Caco-2 (cell line): ENCODE measurements around the gene ADARB2. TPM values are rescaled to one million over a fixed set of nuclear protein-coding genes. Genes with fewer than 3 reads are reported as not detected.

ENCODE experiments used
- BruUV-seq: library from RNA; stranded (reverse); fragments of 400-500 nt; replicated peaks from 2 replicates; lab custom pipeline; 2021; lab: Mats Ljungman, UMichigan
- CTCF ChIA-PET: fragments of 300-600 bp; sonication (Branson Sonifier 250); formaldehyde crosslinking; loops from one replicate; lab custom pipeline; 2022; ENCODE audit warnings: antibody characterized with exemption; lab: Charles Lee
- POLR2A ChIA-PET: fragments of 300-600 bp; sonication (Branson Sonifier 250); formaldehyde crosslinking; loops from one replicate; lab custom pipeline; 2022; ENCODE audit warnings: antibody characterized with exemption; lab: Charles Lee
- DNase-seq, 2 experiments: peaks; one replicate each; pipeline versions ENCODE4 v3.0.0 to v3.0.0-alpha.2; 2020 to 2022
- H3K27me3 ChIP-seq: replicated peaks from 2 replicates; pipeline ENCODE4 v1.6.0; 2011; ENCODE audit warnings: low read length; ENCODE audit not compliant: control insufficient read depth, insufficient read depth
- H3K36me3 ChIP-seq: 2 replicates; pipeline ENCODE4 v1.5.1; 2011; ENCODE audit warnings: low read length; ENCODE audit not compliant: control insufficient read depth, insufficient read depth
- H3K4me1 ChIP-seq: fragments of 250-450 bp; sonication (Bioruptor Pico); 2 replicates; pipeline ENCODE4 v1.5.1; 2020; ENCODE audit warnings: mild to moderate bottlenecking
- H3K4me3 ChIP-seq: 2 replicates; pipeline ENCODE4 v1.5.1; 2011; ENCODE audit warnings: low read depth, mild to moderate bottlenecking, control low read depth, low read length
- H3K9me3 ChIP-seq: fragments of 250-450 bp; sonication (Bioruptor Pico); 2 replicates; pipeline ENCODE4 v1.5.1; 2020; ENCODE audit warnings: mild to moderate bottlenecking, moderate library complexity
- H3K27ac Mint-ChIP-seq: one replicate; pipeline ENCODE4 v1.8.0; 2022; ENCODE audit warnings: mixed read lengths; ENCODE audit not compliant: unreplicated experiment
- H3K27me3 Mint-ChIP-seq: one replicate; pipeline ENCODE4 v1.8.0; 2022; ENCODE audit warnings: mixed read lengths; ENCODE audit not compliant: insufficient read depth, unreplicated experiment
- H3K36me3 Mint-ChIP-seq: one replicate; pipeline ENCODE4 v1.8.0; 2022; ENCODE audit warnings: mild to moderate bottlenecking, mixed read lengths; ENCODE audit not compliant: insufficient read depth, unreplicated experiment
- H3K4me1 Mint-ChIP-seq: one replicate; pipeline ENCODE4 v1.8.0; 2022; ENCODE audit warnings: low read depth, mixed read lengths; ENCODE audit not compliant: unreplicated experiment
- H3K4me3 Mint-ChIP-seq: one replicate; pipeline ENCODE4 v1.8.0; 2022; ENCODE audit warnings: mild to moderate bottlenecking, moderate library complexity, mixed read lengths; ENCODE audit not compliant: unreplicated experiment
- H3K9me3 Mint-ChIP-seq: one replicate; pipeline ENCODE4 v1.8.0; 2022; ENCODE audit warnings: mixed read lengths; ENCODE audit not compliant: unreplicated experiment
- CTCF ChIP-seq, 2 experiments: fragments of 200-600 bp in 1 of 2; IDR thresholded peaks; 1 replicate in 1 of 2; 2 replicates in 1 of 2; pipeline versions ENCODE4 v1.5.1 to v1.8.0; 2011 to 2022; ENCODE audit warnings: antibody characterized with exemption in 1 of 2, control low read depth in 1 of 2, inconsistent platforms in 1 of 2, low read depth in 1 of 2, low read length in 1 of 2, mild to moderate bottlenecking in 1 of 2, moderate library complexity in 1 of 2; ENCODE audit not compliant: insufficient read depth in 1 of 2, severe bottlenecking in 1 of 2, unreplicated experiment in 1 of 2
- intact Hi-C: fragments of 100-400 bp; cut with micrococcal nuclease; formaldehyde crosslinking; loops from one replicate; pipeline ENCODE4 v1.10.0; 2022; ENCODE audit not compliant: unreplicated experiment
- total RNA-seq: library from RNA; stranded (reverse); gene quantifications from 2 replicates; pipeline ENCODE4 v1.2.3, GENCODE V29; 2022

The ADARB2 gene
- total RNA-seq, 1 experiment from 2014 or later = 0.27 TPM

GRCh38 chr10:1551636-1552338, 185.5 kb downstream of the ADARB2 start:
- no peak for TF ChIP-seq CTCF (IDR thresholded peaks at IDR 0.05; ENCODE audit: insufficient read depth in 1 of 2, low read depth in 1 of 2, low read length in 1 of 2, severe bottlenecking in 1 of 2, unreplicated experiment in 1 of 2)
- intact Hi-C loops = no loop called here
- H3K9me3 ChIP-seq = peaks cover 11% of the 10 kb centered on the region
- DNase-seq = no peak
- Mint-ChIP-seq H3K9me3 (peaks cover 12% of the 10 kb centered on the region), H3K27me3 (peaks cover 35% of the 10 kb centered on the region), H3K4me1 (no peaks in the 10 kb centered on the region), H3K36me3 (no peaks in the 10 kb centered on the region), H3K27ac (no peak overlapping the region), H3K4me3 (no peak overlapping the region)
- BruUV-seq = no TSS peak
- no peaks in the 10 kb centered on the region for H3K4me1 ChIP-seq
- CTCF ChIA-PET = no interaction called here
- H3K27me3 ChIP-seq = no peaks in the 10 kb centered on the region
- no peaks in the 10 kb centered on the region for H3K36me3 ChIP-seq
- no peak overlapping the region for H3K4me3 ChIP-seq
- POLR2A ChIA-PET = no interaction called here

- H3K36me3 Mint-ChIP-seq = no peaks in the 10 kb centered on the region
- no peak overlapping the region for H3K4me3 Mint-ChIP-seq
- no peak for DNase-seq
- Histone ChIP-seq H3K4me1 (no peaks in the 10 kb centered on the region), H3K27me3 (no peaks in the 10 kb centered on the region), H3K9me3 (peaks cover 11% of the 10 kb centered on the region), H3K4me3 (no peak overlapping the region), H3K36me3 (no peaks in the 10 kb centered on the region)
- ChIA-PET POLR2A (no interaction called here), CTCF (no interaction called here)
- no TSS peak for BruUV-seq
- no peak overlapping the region for H3K27ac Mint-ChIP-seq
- H3K27me3 Mint-ChIP-seq = peaks cover 37% of the 10 kb centered on the region
- TF ChIP-seq CTCF (IDR thresholded peaks at IDR 0.05; ENCODE audit: insufficient read depth in 1 of 2, low read depth in 1 of 2, low read length in 1 of 2, severe bottlenecking in 1 of 2, unreplicated experiment in 1 of 2) = no peak
- no peaks in the 10 kb centered on the region for H3K4me1 Mint-ChIP-seq
- H3K9me3 Mint-ChIP-seq = peaks cover 24% of the 10 kb centered on the region
- intact Hi-C loops = no loop called here
These were observed 186.7 kb downstream of the ADARB2 start for GRCh38 chr10:1550616-1551015.

GRCh38 chr10:1550291-1550595, 187.1 kb downstream of the ADARB2 start:
- Histone ChIP-seq H3K4me3 (no peak overlapping the region), H3K9me3 (peaks cover 11% of the 10 kb centered on the region), H3K27me3 (no peaks in the 10 kb centered on the region; the same call in 1 of the 2 replicates), H3K36me3 (no peaks in the 10 kb centered on the region), H3K4me1 (no peaks in the 10 kb centered on the region)
- Mint-ChIP-seq H3K27me3 (peaks cover 40% of the 10 kb centered on the region), H3K9me3 (peaks cover 25% of the 10 kb centered on the region), H3K27ac (no peak overlapping the region), H3K36me3 (no peaks in the 10 kb centered on the region), H3K4me1 (no peaks in the 10 kb centered on the region), H3K4me3 (no peak overlapping the region)
- intact Hi-C loops = no loop called here
- BruUV-seq = no TSS peak
- ChIA-PET POLR2A (no interaction called here), CTCF (no interaction called here)
- no peak for TF ChIP-seq CTCF (IDR thresholded peaks at IDR 0.05; ENCODE audit: insufficient read depth in 1 of 2, low read depth in 1 of 2, low read length in 1 of 2, severe bottlenecking in 1 of 2, unreplicated experiment in 1 of 2)
- DNase-seq = no peak
